Activated T-cell treated with anti-CD3 and anti-CD28 coated beads, Interleukin-2, amount 50 U/mL, for 1 hour (primary cell): Measurements from ENCODE around the gene CISH.

ENCODE experiments used
- DNase-seq: peaks from one replicate; pipeline ENCODE4 v3.0.0-alpha.2; 2020

The CISH gene

DNA sequence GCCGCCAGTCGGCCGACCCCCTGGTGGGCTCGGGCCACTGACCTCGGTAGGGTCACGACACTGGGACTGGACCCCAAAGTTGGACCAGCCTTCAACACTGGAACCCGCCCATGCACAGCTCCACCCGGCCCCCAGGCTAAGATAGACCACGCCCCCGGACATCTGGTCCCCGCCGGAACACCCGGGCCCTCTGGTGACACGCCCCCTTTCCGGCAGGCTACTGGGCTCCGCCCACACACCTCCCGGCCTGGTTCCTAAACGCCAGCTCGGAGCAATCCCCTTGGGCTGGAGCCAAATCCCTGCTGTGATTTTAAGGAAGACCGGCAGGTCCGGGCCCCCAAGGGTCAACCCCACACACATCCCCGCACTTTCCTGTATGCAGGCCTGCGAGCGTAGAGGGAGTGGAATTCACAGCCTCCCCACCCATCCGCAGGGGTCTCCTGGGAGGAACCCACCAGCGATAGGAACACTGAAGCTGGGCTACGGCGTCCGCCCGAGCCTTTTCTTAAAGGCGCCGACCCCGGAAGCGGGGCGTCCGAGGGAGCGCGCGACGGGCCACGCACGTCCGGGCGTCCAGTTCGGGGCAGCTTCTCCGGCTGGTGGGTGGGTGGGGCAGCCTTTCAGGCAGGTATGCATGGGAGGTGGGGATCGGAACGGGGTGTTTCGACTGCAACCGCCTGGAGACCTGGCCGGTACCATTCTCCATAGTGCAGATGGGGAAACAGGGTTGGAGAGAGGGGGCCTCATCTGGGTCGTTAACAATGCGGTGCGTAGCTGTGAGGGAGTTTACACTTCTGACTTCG lies 42.4 kb downstream of the CISH start, which contains the start of gene HEMK1:
HEMK1 (plus strand) TSS at position 576 of the 803 bp plus-strand sequence. CDS start 1,583 bp downstream, outside the sequence.
- DNase-seq = peak; percentile 90

DNA sequence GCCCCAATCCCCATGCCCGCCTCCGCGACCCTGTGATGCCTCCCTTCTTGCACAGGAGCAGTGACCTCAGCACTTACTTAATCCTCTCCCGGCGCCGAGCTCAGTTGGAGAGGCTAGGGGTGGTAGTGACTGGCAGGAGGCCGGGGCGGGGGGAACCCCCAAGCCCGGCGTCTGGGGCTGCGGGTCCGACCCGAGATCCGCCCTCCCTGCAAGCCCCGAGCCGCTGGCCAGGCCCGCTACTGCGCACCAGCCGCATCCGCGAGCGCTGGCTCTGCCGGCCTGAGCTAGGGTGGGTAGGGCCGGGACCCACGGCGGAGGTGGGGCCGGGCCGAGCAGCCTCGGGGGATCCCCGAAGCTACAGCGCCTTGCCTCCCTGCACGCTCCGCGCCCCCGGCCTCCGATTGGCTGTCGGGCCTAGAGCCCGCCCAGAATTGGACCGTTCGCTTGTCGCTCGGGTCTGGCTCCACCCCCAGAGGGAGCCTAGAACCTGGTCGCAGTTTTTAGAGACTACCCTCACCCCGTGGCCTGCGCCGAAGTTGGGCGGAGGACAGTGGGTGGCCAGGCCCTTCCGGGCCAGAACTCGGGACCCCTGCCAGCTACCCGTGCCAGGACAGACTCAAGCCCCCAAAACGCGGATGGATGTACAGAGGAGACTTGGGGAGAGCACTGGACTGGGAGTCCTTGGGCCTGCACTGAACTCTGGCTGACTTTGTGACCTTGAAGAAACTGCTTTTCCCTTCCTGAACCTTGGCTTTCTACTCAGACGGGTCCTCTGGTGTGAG lies 44.0 kb downstream of the CISH start, which contains the start of gene C3orf18:
C3orf18 (minus strand) TSS at position 362 of the 782 bp plus-strand sequence. CDS start 2,048 bp downstream, outside the sequence.
- peak; percentile 93 for DNase-seq

DNA sequence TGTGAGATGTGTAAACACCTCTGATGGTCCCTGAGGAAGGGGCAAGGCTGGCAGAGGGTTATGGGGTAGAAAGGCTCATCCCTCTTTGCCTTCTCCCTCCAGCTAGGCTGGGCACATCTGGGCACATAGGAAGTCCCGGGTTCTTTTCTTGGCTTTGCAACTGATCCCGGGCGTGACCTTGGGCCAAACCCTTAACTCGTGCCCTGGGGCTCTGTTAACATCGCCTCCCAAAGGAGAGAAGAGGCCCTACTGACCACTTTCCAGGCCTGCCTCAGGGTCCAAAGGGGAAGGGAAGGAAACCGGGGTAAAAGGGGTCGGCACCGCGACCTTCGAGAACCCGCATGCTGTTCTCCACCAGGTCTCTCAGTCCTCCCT lies 44.6 kb downstream of the CISH start:
- no peak for DNase-seq

DNA sequence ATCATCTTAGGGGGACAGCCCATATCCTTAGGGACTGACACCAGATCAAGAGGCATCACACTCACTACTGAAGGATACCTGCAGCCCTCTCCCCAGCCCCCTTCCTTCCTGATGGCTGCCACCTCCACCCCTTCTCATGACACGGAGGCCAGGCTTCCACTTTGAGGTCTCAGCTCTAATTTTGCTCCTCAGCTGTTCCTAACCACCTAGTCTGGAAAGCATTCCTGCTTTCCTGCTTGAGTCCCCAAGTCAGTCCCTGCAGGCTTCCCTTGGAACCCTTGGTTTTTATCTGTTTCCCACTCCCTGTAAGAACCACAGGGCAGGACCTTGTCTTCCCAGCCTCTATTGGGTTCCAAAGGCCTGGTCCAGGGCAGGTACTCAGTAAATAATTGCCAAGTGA lies 47.3 kb downstream of the CISH start:
- DNase-seq = no peak

DNA sequence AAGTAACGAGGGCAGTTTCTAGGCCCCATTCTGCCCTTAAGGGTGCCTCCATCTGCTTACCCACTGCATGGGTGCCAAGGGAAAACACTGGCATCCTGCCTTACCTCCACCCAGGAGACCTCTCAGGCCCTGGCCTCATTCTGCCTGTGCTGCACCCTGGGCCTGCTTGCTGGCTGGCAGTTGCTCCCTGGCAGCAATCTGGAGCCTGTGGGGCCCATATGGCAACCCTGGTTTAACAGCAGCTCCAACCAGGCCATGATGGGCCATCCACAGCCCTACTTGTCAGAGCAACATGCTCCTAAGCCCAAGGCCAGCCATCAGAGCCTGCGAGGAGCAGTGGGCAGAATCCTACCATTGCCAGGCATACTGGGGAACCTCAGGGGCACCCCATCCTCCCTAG lies 47.7 kb downstream of the CISH start:
- no peak for DNase-seq

DNA sequence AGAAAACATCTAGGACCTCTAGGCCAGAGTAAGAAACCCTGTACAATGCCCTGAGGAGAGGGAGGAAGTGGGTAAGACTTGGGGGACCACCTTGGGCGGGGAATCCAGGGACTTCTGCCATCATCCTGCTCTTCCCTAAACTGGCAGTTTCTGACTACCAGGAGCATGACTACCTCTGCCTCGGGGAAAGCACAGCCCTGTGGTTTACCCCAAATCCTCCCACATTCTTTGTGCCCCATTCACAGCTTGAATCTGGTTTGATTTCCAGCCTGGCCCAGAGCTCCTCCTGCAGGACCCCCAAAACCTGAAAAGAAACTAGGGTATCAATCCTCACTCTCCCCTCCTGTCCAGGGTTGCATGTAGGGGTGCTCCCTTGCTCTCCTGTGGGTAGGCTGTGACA lies 48.7 kb downstream of the CISH start:
- no peak for DNase-seq

DNA sequence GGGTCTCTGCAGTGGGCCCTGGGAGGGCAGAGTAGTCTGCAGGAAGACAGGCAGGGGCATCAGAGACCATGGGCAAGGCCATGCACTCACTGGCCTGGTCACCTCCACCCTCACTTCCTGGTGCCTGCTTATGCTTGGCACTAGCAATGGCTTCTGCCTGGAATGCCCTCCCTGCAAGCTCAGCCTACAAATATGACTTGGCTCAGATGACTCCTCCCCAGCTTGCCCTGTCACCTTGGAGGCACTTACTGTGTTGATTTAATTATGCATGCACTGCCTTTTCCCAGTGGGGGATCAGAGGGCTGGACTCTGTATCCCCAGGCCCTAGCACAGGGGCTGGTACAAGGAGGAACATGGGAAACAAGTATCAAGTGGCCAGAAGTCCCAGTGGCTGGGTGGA lies 51.9 kb downstream of the CISH start:
- DNase-seq = no peak

DNA sequence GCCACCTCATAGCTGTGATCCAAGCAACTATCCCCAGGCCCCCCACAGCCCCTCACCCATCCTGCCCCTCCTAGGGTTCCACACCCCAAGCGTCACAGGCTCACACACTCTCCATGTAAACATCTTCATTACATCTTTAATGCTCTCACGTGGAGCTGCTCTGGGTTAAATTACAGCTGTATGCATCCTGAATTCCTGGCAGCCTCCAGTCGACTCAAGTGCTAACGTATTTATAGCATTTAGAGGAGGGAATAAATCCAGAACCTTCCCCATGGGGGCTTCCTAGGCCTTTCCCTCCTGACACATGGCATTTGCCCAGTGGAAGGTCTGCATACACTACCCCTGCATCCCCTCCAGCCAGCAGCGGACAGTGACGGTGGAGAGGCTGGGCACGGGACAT lies 53.7 kb downstream of the CISH start:
- no peak for DNase-seq

DNA sequence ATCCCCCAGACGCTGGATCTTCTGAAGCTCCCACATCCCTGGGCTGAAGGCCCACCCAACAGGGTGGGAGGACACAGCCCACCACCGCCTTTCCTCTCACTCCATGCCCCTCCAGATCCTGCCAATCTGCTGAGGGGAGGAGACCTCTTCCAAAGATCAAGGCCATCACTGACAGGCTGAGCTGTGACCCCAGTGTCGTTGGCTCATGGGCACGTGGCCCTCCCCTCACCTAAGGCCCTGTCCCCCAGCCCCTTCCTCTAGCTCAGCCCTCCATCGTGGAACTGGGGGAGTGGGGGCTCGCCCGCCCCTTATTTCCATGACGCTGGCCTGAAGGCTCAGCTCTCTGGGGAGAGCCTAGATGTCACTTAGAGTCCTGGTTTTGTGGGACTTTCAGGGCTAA lies 54.5 kb downstream of the CISH start:
- no peak for DNase-seq
